Measurements from ENCODE around the gene HOXD9.

Gene HOXD9

DNA sequence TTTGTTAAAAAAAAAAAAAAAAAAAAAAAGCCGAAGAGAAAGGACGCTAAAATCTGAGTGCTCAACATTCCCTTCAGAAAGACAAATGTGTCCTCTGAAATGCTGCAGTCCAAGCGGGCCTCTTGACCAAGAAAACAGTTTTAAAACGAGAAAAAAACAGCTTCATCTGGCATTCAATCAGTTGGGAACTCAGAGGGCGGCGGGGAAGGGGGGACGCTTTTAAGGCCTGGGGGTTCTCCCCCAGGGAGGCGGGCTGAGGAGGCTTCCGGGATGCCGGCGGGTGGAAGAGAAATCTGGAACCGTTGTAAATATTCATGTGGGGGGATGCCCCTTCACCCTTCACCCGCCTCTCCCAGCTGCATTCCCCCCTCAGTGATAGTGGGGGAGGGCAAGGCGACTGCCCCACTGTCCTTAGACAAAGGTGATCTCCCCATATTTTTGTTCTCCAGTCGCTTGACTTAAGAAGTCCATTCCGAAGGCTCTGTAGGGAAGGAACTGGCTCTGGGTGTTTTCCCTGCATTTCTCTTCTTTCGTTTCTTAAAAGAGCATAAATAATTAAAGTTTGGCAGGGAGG is 18.7 kb upstream of the HOXD9 start:
- TF ChIP-seq, protein P1, sequence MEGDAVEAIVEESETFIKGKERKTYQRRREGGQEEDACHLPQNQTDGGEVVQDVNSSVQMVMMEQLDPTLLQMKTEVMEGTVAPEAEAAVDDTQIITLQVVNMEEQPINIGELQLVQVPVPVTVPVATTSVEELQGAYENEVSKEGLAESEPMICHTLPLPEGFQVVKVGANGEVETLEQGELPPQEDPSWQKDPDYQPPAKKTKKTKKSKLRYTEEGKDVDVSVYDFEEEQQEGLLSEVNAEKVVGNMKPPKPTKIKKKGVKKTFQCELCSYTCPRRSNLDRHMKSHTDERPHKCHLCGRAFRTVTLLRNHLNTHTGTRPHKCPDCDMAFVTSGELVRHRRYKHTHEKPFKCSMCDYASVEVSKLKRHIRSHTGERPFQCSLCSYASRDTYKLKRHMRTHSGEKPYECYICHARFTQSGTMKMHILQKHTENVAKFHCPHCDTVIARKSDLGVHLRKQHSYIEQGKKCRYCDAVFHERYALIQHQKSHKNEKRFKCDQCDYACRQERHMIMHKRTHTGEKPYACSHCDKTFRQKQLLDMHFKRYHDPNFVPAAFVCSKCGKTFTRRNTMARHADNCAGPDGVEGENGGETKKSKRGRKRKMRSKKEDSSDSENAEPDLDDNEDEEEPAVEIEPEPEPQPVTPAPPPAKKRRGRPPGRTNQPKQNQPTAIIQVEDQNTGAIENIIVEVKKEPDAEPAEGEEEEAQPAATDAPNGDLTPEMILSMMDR (IDR thresholded peaks at IDR 0.05; ENCODE audit: low read depth, low read length): no peak
- H3K4me3 ChIP-seq (ENCODE audit: low read depth, low read length): no peak overlapping the region
- DNase-seq (ENCODE audit: low read depth, low spot score): no peak
- in situ Hi-C loops (cut with HindIII; ENCODE audit: low sequenced_read_pairs): no loop called here

DNA sequence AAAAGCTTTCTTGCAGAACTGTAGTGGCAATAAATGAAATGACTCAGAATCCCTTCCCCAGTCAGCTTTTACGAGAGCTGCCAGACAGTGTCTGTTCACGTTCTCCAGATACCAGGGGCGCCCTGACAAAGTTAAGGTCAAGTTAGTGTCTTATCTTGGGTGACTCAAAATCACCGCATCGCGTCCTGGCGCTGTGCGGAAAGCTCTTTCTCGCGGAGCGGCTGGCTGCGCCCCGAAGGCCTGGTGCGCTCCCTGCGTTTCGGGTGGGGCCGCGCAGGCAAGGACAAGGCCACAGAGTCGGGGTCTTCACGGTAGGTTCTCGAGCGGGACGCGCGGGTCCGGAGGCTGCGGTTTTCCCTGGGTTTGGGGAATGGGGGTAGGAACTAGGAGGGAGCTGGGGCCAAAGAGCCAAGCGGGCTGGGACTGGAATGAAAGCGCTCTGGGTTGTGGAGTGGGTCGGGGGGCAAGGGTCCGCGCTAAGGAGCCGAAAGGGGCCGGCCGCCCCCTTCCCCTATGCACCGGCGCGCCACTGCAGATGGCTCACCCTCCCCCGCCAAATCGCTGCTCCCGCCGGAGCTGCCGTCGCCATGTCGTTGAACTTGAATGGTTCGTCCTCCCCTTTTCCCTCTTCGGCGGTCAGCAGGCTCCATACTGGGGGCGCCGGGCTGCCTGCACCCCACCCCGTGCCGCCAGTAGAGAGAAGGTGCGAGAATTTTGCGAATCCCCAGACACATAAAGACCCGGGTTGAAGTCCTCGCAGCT is 18.0 kb upstream of the HOXD9 start:
- in situ Hi-C loops (cut with HindIII; ENCODE audit: low sequenced_read_pairs): no loop called here
- no peak for DNase-seq (ENCODE audit: low read depth, low spot score)

DNA sequence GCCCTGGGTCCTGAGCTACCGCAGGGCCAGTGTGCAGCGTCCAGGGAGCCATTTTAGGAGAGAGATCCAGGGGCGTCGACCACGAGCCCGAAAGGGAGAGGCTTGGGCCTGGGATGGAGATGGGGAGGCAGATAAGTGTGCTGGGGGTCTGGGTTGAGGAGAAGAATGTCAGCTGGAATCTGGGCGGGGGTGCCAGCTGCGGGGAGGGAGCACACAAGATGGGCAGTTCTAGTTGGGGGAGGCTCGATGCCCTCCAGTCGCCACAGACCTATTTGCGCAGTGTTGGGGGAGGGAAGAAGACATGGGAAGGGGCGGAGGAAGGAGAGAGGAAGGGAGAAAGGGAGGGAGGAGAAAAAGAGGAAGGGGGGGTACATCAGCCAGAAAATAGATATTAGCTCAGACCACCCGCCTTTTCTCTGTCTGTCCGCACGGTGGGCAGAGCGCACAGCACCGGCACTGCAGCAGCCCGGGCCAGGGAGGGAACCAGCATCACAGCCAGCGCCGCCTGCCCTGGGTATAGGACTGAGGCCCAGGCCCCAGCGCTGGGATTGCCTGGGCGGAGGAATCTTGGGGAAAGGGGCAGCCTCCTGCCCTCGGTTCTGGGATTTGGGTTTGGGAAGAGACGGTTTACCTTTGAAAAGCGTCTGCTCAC is 17.3 kb upstream of the HOXD9 start:
- no peak overlapping the region for H3K4me3 ChIP-seq (ENCODE audit: low read depth, low read length)
- TF ChIP-seq, protein P1 (IDR thresholded peaks at IDR 0.05; ENCODE audit: low read depth, low read length): no peak
- in situ Hi-C loops (cut with HindIII; ENCODE audit: low sequenced_read_pairs): no loop called here
- DNase-seq (ENCODE audit: low read depth, low spot score): no peak

More for the DNA sequence above, 18.0 kb upstream of the HOXD9 start:
- TF ChIP-seq, protein P1 (IDR thresholded peaks at IDR 0.05; ENCODE audit: low read depth, low read length): no peak
- H3K4me3 ChIP-seq (ENCODE audit: low read depth, low read length): no peak overlapping the region

DNA sequence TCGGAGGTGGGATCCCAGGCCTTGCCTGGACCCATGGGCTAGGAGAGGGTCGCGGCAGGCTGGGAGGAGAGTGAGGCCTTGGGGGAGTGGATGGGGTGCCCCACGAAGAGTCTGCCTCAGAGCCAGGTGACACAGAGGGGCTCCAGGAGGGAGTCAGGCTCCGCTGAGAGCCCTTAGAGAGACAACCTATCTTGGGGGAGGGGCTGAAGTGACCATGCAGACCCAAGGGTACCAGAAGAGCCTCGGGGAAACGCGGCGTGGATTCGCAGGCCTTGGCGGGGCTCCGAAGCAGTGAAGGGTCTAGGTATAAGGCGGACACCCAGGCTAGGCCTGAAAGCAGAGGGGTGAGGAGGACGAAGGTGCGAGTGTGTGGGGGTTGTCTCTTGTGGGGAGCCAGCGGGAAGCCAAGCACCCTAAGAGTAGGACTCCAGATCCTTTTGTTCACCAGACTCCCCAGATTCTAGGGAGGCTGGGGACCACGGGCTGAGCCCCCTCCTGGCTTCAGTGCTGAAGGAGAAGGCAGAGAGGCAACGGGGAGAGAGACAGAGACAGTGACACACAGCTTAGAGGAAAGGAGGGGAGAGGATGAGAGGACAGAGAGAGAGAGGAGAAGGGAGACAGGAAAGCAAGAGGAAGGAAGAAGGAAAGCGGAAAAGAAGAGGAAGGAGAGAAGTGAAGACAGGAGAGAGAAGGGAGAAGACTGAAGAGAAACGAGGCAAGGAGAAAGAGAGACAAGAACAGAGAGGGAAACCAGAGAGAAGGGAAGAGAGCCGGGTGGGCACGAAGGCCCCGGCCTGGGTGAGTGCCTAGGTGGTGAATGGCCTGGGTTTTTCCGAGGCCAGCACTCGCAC is 16.6 kb upstream of the HOXD9 start:
- no peak for DNase-seq (ENCODE audit: low read depth, low spot score)
- TF ChIP-seq, protein P1 (IDR thresholded peaks at IDR 0.05; ENCODE audit: low read depth, low read length): no peak
- in situ Hi-C loops (cut with HindIII; ENCODE audit: low sequenced_read_pairs): no loop called here
- no peak overlapping the region for H3K4me3 ChIP-seq (ENCODE audit: low read depth, low read length)

DNA sequence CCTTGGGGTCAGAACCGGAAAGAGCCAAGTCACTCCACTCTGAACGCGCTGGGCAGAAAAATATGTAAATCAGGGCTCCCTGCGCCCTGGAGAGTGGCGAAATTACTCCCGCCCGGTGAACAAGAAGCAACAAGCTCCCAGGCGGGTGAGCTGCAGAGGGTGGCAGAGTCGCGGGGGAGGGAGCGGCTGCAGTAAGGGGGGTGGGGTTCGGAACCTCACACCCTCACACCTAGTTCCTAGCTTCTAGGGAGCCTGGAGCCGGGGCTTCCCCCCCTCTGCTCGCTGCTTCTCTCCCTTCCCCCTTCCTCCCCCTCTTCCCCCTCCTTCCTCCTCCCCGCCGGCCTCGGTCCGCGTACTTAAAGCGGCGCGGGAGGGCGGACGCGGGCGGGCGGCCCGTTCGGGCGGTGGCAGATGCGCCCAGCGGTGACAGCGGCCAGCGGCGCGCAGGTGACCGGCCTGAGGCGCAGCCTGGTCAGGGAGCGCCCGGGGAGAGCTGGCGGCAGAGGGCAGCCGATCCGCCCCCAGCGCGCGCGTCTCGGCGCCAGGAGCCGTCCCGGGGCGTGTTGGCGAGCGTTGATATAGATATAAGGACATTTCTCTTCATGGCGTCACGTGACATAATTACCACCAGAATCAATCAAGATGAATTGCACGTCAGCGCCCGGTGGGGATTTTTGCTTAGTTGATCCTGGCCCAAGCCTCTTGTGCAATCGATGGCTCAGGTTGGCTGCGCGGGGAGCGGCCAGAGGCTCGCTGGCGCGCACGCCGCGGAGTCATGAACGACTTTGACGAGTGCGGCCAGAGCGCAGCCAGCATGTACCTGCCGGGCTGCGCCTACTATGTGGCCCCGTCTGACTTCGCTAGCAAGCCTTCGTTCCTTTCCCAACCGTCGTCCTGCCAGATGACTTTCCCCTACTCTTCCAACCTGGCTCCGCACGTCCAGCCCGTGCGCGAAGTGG is 15.7 kb upstream of the HOXD9 start, which contains the start of gene HOXD11:
Gene HOXD11, plus strand, starts transcription at position 700 of the 959 bp plus-strand sequence. Its CDS starts 76 bp downstream, at position 776.
- H3K4me3 ChIP-seq (ENCODE audit: low read depth, low read length): no peak within 1 kb of the TSS
- in situ Hi-C loops (cut with HindIII; ENCODE audit: low sequenced_read_pairs): no loop called here
- DNase-seq (ENCODE audit: low read depth, low spot score): no peak
- TF ChIP-seq, protein P1 (IDR thresholded peaks at IDR 0.05; ENCODE audit: low read depth, low read length): no peak
